Psoas muscle (tissue), 8 donors: ENCODE data around the gene ATF1. TPM values are rescaled to one million over a fixed set of nuclear protein-coding genes. Genes with fewer than 3 reads are reported as not detected.
A peak's percentile ranks its signal among the peaks of the same experiment; 100 is the strongest.
"Not testable (repeated sequence)": the region's sequence is repeated elsewhere in the genome, so short reads cannot be mapped to it uniquely, and the experiment has no call there.

Experiments
- ATAC-seq, 4 donors: fragments of 200-7000 bp; cut with Tn5 transposase; one replicate each; pipeline ENCODE4 v1.9.1; 2020; ENCODE audit warnings: moderate library complexity in 3 of 4, mild to moderate bottlenecking in 2 of 4
- DNase-seq, 2 donors: peaks; one replicate each; pipeline ENCODE4 v3.0.0-alpha.2; 2020
- H3K27ac ChIP-seq: fragments of 200-600 bp; one replicate; pipeline ENCODE4 v1.8.0; 2022
- H3K27me3 ChIP-seq, 3 donors: fragments of 200-600 bp in 1 of 3; one replicate each; pipeline versions ENCODE4 v1.6.1 to v1.8.0; 2013 to 2022; ENCODE audit warnings: low read length in 2 of 3, mild to moderate bottlenecking in 2 of 3, moderate library complexity in 1 of 3; ENCODE audit not compliant: insufficient read depth in 3 of 3
- H3K36me3 ChIP-seq, 2 donors: fragments of 200-600 bp in 1 of 2; one replicate each; pipeline versions ENCODE4 v1.6.1 to v1.8.0; 2013 to 2022; ENCODE audit warnings: low read depth in 1 of 2, mild to moderate bottlenecking in 1 of 2, moderate library complexity in 1 of 2; ENCODE audit not compliant: insufficient read depth in 1 of 2
- H3K4me1 ChIP-seq: fragments of 200-600 bp; one replicate; pipeline ENCODE4 v1.8.0; 2022
- H3K4me3 ChIP-seq: fragments of 200-600 bp; one replicate; pipeline ENCODE4 v1.8.0; 2022; ENCODE audit warnings: mild to moderate bottlenecking
- H3K9me3 ChIP-seq: fragments of 200-600 bp; one replicate; pipeline ENCODE4 v1.8.0; 2022
- WGBS, 3 donors: extraction: QIAGEN DNeasy Blood & Tissue Kit; methylation state at CpG; one replicate each; pipeline versions ENCODE4 v1.1.6 to v1.1.7; 2013; 5-methylcytosine and 5-hydroxymethylcytosine counted together
- intact Hi-C, 2 donors: fragments of 100-400 bp; cut with DNase I; formaldehyde crosslinking; loops; one replicate each; pipeline versions ENCODE4 v1.11.0 to v1.14.2; 2022
- polyA plus RNA-seq, 3 donors: library from polyadenylated mRNA; stranded (reverse); fragments of 200-250 nt; gene quantifications; one replicate each; pipeline ENCODE4 v1.2.3, GENCODE V29; 2013
- total RNA-seq, 4 donors: library from RNA; stranded (reverse); fragmentation: NEBNext Ultra II Directional in 2 of 4; extraction: Animal tissue kit (Norgen Biotek cat#: 25700) in 2 of 4; gene quantifications; one replicate each; pipeline versions ENCODE4 v1.2.1 to v1.2.4, GENCODE V29; 2021 to 2023
- TF ChIP-seq, protein P1 (sequence below): fragments of 200-600 bp; IDR thresholded peaks from one replicate; pipeline ENCODE4 v1.8.0; 2022; ENCODE audit warnings: antibody characterized with exemption
- donor health status: healthy with polysubstance abuse.
- donor health status: DM: no; HTN: no; CAD: no; lungs with moderate emphysema.
- donor health status: Bipolar disorder and iron deficiency.
- donor health status: healthy.
- donor health status: DM: yes; HTN: yes; CAD: no.
- donor health status: DM: no; HTN: no; CAD: no.
- donor health status: DM: no; HTN: no; CAD: no.
- donor health status: DM: yes; HTN: yes; CAD: no.

The ATF1 gene
- total and polyA plus RNA-seq, 7 donors: 20.8 to 72.5 (median 41.3) TPM

DNA sequence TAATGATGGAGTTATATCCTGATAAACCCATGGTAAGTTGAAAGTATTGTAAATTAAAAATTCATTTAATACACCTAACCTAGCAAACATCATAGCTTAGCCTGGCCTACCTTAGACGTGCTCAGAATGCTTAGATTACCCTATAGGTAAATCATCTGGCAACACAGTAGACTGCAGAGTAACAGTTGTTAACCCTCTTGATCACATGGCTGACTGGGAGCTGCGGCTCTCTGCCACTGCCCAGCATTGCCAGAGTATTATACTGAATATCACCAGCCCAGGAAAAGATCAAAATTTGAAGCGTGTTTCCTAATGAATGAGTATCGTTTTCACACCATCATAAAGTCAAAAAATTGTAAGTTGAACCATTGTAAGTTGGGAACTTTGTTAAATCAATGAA lies 61.0 kb downstream of the ATF1 start:
- peak overlapping the region; percentile 75 for H3K27ac ChIP-seq

DNA sequence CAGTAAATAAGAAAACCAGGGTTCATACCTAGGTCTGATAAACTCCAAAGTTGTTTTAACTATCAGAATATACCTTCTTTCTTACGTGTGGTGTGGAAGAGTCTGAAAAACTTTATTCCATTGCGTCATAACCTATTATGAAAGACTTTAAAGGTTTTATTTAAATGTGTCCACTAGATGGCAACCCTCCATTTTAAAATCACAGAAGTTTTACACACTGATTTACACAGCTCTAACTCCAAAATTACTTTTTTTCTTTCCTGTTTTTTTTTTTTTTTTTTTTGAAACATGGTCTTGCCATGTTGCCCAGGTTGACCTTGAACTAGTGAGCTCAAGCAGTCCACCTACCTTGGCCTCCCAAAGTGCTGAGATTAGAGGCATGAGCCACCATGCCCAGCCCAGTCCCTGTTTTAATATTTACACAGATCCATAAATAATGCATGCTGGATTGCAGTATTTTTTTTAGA lies 61.5 kb downstream of the ATF1 start:
- DNase-seq (no peak), ATAC-seq (peak; percentile 72 to 82 (median 78))
- TF ChIP-seq, protein P1, sequence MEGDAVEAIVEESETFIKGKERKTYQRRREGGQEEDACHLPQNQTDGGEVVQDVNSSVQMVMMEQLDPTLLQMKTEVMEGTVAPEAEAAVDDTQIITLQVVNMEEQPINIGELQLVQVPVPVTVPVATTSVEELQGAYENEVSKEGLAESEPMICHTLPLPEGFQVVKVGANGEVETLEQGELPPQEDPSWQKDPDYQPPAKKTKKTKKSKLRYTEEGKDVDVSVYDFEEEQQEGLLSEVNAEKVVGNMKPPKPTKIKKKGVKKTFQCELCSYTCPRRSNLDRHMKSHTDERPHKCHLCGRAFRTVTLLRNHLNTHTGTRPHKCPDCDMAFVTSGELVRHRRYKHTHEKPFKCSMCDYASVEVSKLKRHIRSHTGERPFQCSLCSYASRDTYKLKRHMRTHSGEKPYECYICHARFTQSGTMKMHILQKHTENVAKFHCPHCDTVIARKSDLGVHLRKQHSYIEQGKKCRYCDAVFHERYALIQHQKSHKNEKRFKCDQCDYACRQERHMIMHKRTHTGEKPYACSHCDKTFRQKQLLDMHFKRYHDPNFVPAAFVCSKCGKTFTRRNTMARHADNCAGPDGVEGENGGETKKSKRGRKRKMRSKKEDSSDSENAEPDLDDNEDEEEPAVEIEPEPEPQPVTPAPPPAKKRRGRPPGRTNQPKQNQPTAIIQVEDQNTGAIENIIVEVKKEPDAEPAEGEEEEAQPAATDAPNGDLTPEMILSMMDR: peak; percentile 60
- Histone ChIP-seq H3K27me3 (no peaks in the 10 kb centered on the region), H3K36me3 (peaks cover 0 to 2% of the 10 kb centered on the region in 2 donors), H3K4me1 (peaks cover 13% of the 10 kb centered on the region), H3K4me3 (no peak overlapping the region), H3K9me3 (no peaks in the 10 kb centered on the region), H3K27ac (peak overlapping the region; percentile 75)
- intact Hi-C loops: loop anchor here (5.0 kb wide), 4 partner anchors 97 to 517 kb away; a partner anchor contains a TSS
- 0 to 2% (median 1%) methylated on average over 2 of the region's 2 CpGs for WGBS, 3 donors

More for the DNA sequence above, 61.0 kb downstream of the ATF1 start:
- H3K4me3 ChIP-seq: no peak overlapping the region
- peak; percentile 50 to 75 (median 68) for ATAC-seq
- 20 to 32% (median 25%) methylated on average over 4 of the region's 4 CpGs for WGBS, 3 donors
- H3K36me3 ChIP-seq: peaks cover 0 to 6% of the 10 kb centered on the region in 2 donors
- peaks cover 13% of the 10 kb centered on the region for H3K4me1 ChIP-seq
- no peaks in the 10 kb centered on the region for H3K9me3 ChIP-seq
- TF ChIP-seq, protein P1: no peak
- H3K27me3 ChIP-seq: no peaks in the 10 kb centered on the region
- intact Hi-C loops: loop anchor here (1.0 to 5.0 kb wide), 5 partner anchors 97 to 517 kb away; a partner anchor contains a TSS
- no peak for DNase-seq

DNA sequence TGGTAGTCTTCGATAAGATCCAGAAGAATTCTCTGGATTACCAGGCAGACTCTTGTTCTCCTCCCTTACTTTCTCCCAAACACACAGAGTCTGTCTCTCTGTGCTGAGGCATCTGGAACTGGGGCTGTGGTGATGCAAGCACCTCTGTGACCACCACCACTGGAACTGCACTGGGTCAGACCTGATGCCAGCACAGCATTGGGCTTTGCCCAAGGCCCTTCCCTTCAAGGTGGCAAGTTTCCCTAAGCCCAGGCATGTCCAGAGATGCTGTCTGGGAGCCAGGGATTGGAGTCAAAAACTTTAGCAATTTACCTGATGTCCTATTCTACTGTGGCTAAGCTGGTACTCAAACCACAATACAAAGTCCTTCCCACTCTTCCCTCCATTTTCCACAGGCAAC lies 64.2 kb downstream of the ATF1 start:
- Histone ChIP-seq H3K4me1 (peaks cover 13% of the 10 kb centered on the region), H3K27ac (no peak overlapping the region), H3K4me3 (no peak overlapping the region), H3K27me3 (no peaks in the 10 kb centered on the region), H3K36me3 (no peaks in the 10 kb centered on the region), H3K9me3 (no peaks in the 10 kb centered on the region)
- DNase-seq: no peak
- WGBS, 3 donors: 90 to 100% (median 94%) methylated on average over 1 of the region's 1 CpG
- intact Hi-C loops: loop anchor here (5.0 kb wide), 4 partner anchors 94 to 514 kb away; a partner anchor contains a TSS
- ATAC-seq: no peak
- TF ChIP-seq, protein P1: no peak

DNA sequence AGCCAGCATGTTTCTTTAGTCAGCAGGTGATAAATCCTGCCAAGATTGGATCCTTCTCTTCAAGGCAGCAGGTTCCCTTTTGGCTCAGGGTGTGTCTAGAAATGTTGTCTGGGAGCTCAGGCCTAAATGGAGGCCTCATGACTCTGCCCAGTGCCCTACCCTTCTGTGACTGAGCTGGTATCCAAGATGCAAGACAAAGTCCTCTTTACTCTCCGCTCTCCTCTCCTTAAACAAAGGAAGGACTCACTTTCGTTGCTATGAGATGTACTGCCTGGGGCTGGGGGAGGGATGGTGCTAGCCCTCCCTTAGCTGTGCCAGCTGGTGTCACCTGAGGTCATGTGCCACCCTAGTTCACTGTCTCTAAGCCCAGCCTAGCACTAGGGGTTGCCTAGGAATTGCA lies 65.0 kb downstream of the ATF1 start:
- WGBS, 3 donors: 68 to 80% (median 71%) methylated on average over 2 of the region's 2 CpGs
- Histone ChIP-seq H3K27ac (no peak overlapping the region), H3K4me1 (peaks cover 13% of the 10 kb centered on the region), H3K36me3 (no peaks in the 10 kb centered on the region), H3K9me3 (no peaks in the 10 kb centered on the region), H3K27me3 (no peaks in the 10 kb centered on the region), H3K4me3 (no peak overlapping the region)
- no peak for ATAC-seq
- TF ChIP-seq, protein P1: no peak
- no peak for DNase-seq
- intact Hi-C loops: loop anchor here (5.0 kb wide), 4 partner anchors 93 to 513 kb away; a partner anchor contains a TSS

DNA sequence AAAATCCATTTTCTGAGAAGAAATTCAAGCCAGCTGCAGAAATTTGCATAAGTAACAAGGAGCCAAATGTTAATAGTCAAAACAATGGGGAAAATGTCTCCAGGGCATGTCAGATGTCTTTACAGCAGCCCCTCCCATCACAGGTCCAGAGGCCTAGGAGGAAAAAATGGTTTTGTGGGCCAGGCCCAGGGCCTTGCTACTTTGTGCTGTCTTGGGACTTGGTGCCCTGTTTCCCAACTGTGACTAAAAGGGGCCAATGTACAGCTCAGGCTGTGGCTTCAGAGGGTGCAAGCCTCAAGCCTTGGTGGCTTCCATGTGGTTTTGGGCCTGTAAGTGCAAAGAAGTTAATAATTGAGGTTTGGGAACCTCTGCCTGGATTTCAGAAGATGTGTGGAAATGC lies 69.9 kb downstream of the ATF1 start:
- intact Hi-C loops, ATAC-seq, H3K36me3 ChIP-seq, H3K27ac ChIP-seq, H3K27me3 ChIP-seq, H3K4me1 ChIP-seq, H3K4me3 ChIP-seq, DNase-seq, H3K9me3 ChIP-seq: not testable (repeated sequence)
